Calu3 (cell line): ENCODE results near the gene EREG. TPM values are rescaled to one million over a fixed set of nuclear protein-coding genes. Genes with fewer than 3 reads are reported as not detected.

ENCODE experiments used
- BruUV-seq: library from RNA; stranded (reverse); fragments of 400-500 nt; replicated peaks from 2 replicates; lab custom pipeline; 2021; lab: Mats Ljungman, UMichigan
- CTCF ChIA-PET: fragments of 300-600 bp; sonication (Branson Sonifier 250); formaldehyde crosslinking; loops from one replicate; lab custom pipeline; 2022; ENCODE audit warnings: antibody characterized with exemption; lab: Charles Lee
- DNase-seq: peaks from one replicate; pipeline ENCODE4 v3.0.0; 2022
- H3K27ac Mint-ChIP-seq: one replicate; pipeline ENCODE4 v1.8.0; 2022; ENCODE audit warnings: mixed read lengths; ENCODE audit not compliant: unreplicated experiment
- H3K27me3 Mint-ChIP-seq: one replicate; pipeline ENCODE4 v1.8.0; 2022; ENCODE audit warnings: mixed read lengths; ENCODE audit not compliant: unreplicated experiment
- H3K36me3 Mint-ChIP-seq: one replicate; pipeline ENCODE4 v1.8.0; 2022; ENCODE audit warnings: mild to moderate bottlenecking, moderate library complexity, mixed read lengths; ENCODE audit not compliant: insufficient read depth, unreplicated experiment
- H3K4me1 Mint-ChIP-seq: one replicate; pipeline ENCODE4 v1.8.0; 2022; ENCODE audit warnings: mild to moderate bottlenecking, low read depth, mixed read lengths; ENCODE audit not compliant: unreplicated experiment
- H3K4me3 Mint-ChIP-seq: one replicate; pipeline ENCODE4 v1.8.0; 2022; ENCODE audit warnings: mild to moderate bottlenecking, low read depth, moderate library complexity, mixed read lengths; ENCODE audit not compliant: unreplicated experiment
- H3K9me3 Mint-ChIP-seq: one replicate; pipeline ENCODE4 v1.8.0; 2022; ENCODE audit warnings: low read depth, mixed read lengths; ENCODE audit not compliant: unreplicated experiment
- CTCF ChIP-seq: fragments of 200-600 bp; IDR thresholded peaks from one replicate; pipeline ENCODE4 v1.8.0; 2022; ENCODE audit warnings: antibody characterized with exemption; ENCODE audit not compliant: unreplicated experiment
- intact Hi-C: fragments of 100-400 bp; cut with micrococcal nuclease; formaldehyde crosslinking; loops from one replicate; pipeline ENCODE4 v1.10.0; 2022; ENCODE audit not compliant: unreplicated experiment
- total RNA-seq: library from RNA; stranded (reverse); gene quantifications from 2 replicates; pipeline ENCODE4 v1.2.3, GENCODE V29; 2022

Gene EREG
- total RNA-seq, 1 experiment from 2014 or later, result 422 TPM

GRCh38 chr4:74433541-74434172 lies 68.7 kb downstream of the EREG start:
- CTCF ChIA-PET, result no interaction called here
- peaks cover 11% of the 10 kb centered on the region for H3K4me1 Mint-ChIP-seq
- no peak overlapping the region for H3K27ac Mint-ChIP-seq
- H3K4me3 Mint-ChIP-seq, result no peak overlapping the region
- BruUV-seq, result no TSS peak
- H3K36me3 Mint-ChIP-seq, result no peaks in the 10 kb centered on the region
- no peak for TF ChIP-seq CTCF
- H3K9me3 Mint-ChIP-seq, result no peaks in the 10 kb centered on the region
- no peak for DNase-seq
- intact Hi-C loops, result no loop called here
- no peaks in the 10 kb centered on the region for H3K27me3 Mint-ChIP-seq

GRCh38 chr4:74435296-74435695 lies 70.4 kb downstream of the EREG start:
- Mint-ChIP-seq H3K4me1 (peaks cover 8% of the 10 kb centered on the region), H3K9me3 (no peaks in the 10 kb centered on the region), H3K4me3 (no peak overlapping the region), H3K36me3 (no peaks in the 10 kb centered on the region), H3K27ac (no peak overlapping the region), H3K27me3 (no peaks in the 10 kb centered on the region)
- intact Hi-C loops, result no loop called here
- BruUV-seq, result no TSS peak
- TF ChIP-seq CTCF, result no peak
- no peak for DNase-seq
- CTCF ChIA-PET, result no interaction called here

- no peaks in the 10 kb centered on the region for H3K36me3 Mint-ChIP-seq
- no peak overlapping the region for H3K4me3 Mint-ChIP-seq
- no peaks in the 10 kb centered on the region for H3K27me3 Mint-ChIP-seq
- H3K4me1 Mint-ChIP-seq, result peaks cover 8% of the 10 kb centered on the region
- CTCF ChIA-PET, result no interaction called here
- DNase-seq, result no peak
- TF ChIP-seq CTCF, result no peak
- H3K27ac Mint-ChIP-seq, result no peak overlapping the region
- intact Hi-C loops, result no loop called here
- H3K9me3 Mint-ChIP-seq, result no peaks in the 10 kb centered on the region
- BruUV-seq, result no TSS peak
Measured at GRCh38 chr4:74437866-74438265, 72.9 kb downstream of the EREG start.

Other genes with a start within 250 kb of the EREG start
- gene MTHFD2L, start 207.0 kb upstream of the EREG start, total RNA-seq, result 21.8 and 24.1 TPM in 2 replicates
- gene EPGN, start 56.7 kb upstream of the EREG start, total RNA-seq, result 0.40 and 0.51 TPM in 2 replicates
- gene AREG, start 80.0 kb downstream of the EREG start, total RNA-seq, result 230 and 281 TPM in 2 replicates